ENCODE data around the gene CENPQ.

DNA sequence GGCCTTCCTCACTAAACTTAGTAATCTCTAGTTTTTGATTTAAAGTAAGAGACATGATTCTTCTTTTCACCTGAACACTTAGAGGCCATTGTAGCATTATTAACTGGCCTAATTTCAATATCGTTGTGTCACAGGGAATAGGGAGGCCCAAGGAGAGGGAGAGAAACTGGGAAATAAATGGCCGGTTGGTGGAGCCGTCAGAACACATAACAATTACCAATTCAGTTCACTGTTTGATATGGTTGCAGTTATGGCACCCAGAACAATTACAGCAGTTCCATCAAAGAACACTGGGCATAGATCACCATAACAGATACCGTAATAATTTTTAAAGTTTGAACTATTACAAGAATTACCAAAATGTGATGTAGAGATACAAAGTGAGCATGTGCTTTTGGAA, 27.5 kb downstream of the CENPQ start:
- TF ChIP-seq, protein P1, sequence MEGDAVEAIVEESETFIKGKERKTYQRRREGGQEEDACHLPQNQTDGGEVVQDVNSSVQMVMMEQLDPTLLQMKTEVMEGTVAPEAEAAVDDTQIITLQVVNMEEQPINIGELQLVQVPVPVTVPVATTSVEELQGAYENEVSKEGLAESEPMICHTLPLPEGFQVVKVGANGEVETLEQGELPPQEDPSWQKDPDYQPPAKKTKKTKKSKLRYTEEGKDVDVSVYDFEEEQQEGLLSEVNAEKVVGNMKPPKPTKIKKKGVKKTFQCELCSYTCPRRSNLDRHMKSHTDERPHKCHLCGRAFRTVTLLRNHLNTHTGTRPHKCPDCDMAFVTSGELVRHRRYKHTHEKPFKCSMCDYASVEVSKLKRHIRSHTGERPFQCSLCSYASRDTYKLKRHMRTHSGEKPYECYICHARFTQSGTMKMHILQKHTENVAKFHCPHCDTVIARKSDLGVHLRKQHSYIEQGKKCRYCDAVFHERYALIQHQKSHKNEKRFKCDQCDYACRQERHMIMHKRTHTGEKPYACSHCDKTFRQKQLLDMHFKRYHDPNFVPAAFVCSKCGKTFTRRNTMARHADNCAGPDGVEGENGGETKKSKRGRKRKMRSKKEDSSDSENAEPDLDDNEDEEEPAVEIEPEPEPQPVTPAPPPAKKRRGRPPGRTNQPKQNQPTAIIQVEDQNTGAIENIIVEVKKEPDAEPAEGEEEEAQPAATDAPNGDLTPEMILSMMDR (IDR thresholded peaks at IDR 0.05; ENCODE audit: low read depth, low read length, poor library complexity, severe bottlenecking) = no peak
- TF ChIP-seq EZH2phosphoT487 (IDR thresholded peaks at IDR 0.05; ENCODE audit: borderline replicate concordance, low read length) = no peak

Data from DOHH2 (cell line).